HepG2 (cell line): Measurements from ENCODE around the gene HLA-G. TPM values are rescaled to one million over a fixed set of nuclear protein-coding genes. Genes with fewer than 3 reads are reported as not detected.

Experiments
- ATF7-NPFF ChIP-seq: sonication (generic); formaldehyde crosslinking; IDR thresholded peaks from 2 replicates; pipeline ENCODE4 v1.8.1; 2023; ENCODE audit warnings: mild to moderate bottlenecking, low read depth, missing genetic modification reagents, moderate library complexity
- CBX2 ChIP-seq, 2 experiments: fragments of 200-600 bp in 1 of 2; sonication (generic); formaldehyde crosslinking in 1 of 2; IDR thresholded peaks; 2 replicates each; pipeline versions ENCODE4 v1.7.0 to v1.8.1; 2018 to 2022; ENCODE audit warnings: low read depth in 2 of 2, low read length in 1 of 2, mild to moderate bottlenecking in 1 of 2, missing genetic modification reagents in 1 of 2
- CCAR2 ChIP-seq: fragments of 200-400 bp; formaldehyde crosslinking; optimal IDR thresholded peaks from 2 replicates; pipeline ENCODE3; 2018; ENCODE audit warnings: low read depth, mild to moderate bottlenecking, low read length, moderate library complexity
- CREB1 ChIP-seq, 2 experiments: fragments of 450-650 bp in 1 of 2; IDR thresholded peaks; 2 replicates each; pipeline ENCODE4 v1.6.1; 2016 to 2017; ENCODE audit warnings: control low read depth in 1 of 2, mild to moderate bottlenecking in 1 of 2, missing compliant biosample characterization in 1 of 2, missing genetic modification characterization in 1 of 2
- HIVEP1 ChIP-seq: sonication (generic); formaldehyde crosslinking; IDR thresholded peaks from 2 replicates; pipeline ENCODE4 v1.4.0; 2020; ENCODE audit warnings: mild to moderate bottlenecking, missing genetic modification reagents
- HMGA1 ChIP-seq: sonication (generic); formaldehyde crosslinking; conservative IDR thresholded peaks from 2 replicates; pipeline ENCODE4 v1.4.0; 2020; ENCODE audit warnings: missing genetic modification reagents
- KDM2A ChIP-seq: sonication (generic); formaldehyde crosslinking; IDR thresholded peaks from 2 replicates; pipeline ENCODE4 v1.4.0; 2020; ENCODE audit warnings: low read depth, missing genetic modification reagents, borderline replicate concordance
- KMT2B ChIP-seq: IDR thresholded peaks from 2 replicates; pipeline ENCODE4 v1.6.1; 2016; ENCODE audit warnings: missing genetic modification reagents, missing compliant biosample characterization
- MBD4 ChIP-seq: IDR thresholded peaks from 2 replicates; pipeline ENCODE4 v1.6.1; 2012; ENCODE audit warnings: low read length, inconsistent platforms, borderline replicate concordance
- NR2C2 ChIP-seq: sonication (generic); formaldehyde crosslinking; IDR thresholded peaks from 2 replicates; pipeline ENCODE4 v1.4.0; 2020; ENCODE audit warnings: missing genetic modification reagents, mild to moderate bottlenecking, moderate library complexity, borderline replicate concordance
- PHF21A ChIP-seq: sonication (generic); formaldehyde crosslinking; IDR thresholded peaks from 2 replicates; pipeline ENCODE4 v1.5.0; 2020; ENCODE audit warnings: mild to moderate bottlenecking, missing genetic modification reagents
- POLR2A ChIP-seq, 2 experiments: IDR thresholded peaks; 2 replicates each; pipeline ENCODE4 v1.6.1; 2011; ENCODE audit warnings: low read depth in 2 of 2, low read length in 2 of 2, mild to moderate bottlenecking in 1 of 2, moderate library complexity in 1 of 2; ENCODE audit not compliant: insufficient read depth in 1 of 2
- RBAK ChIP-seq: sonication (generic); formaldehyde crosslinking; IDR thresholded peaks from 2 replicates; pipeline ENCODE4 v1.5.1; 2020; ENCODE audit warnings: mild to moderate bottlenecking, missing genetic modification reagents
- SALL1 ChIP-seq: sonication (generic); formaldehyde crosslinking; IDR thresholded peaks from 2 replicates; pipeline ENCODE4 v1.8.0; 2022; ENCODE audit warnings: mild to moderate bottlenecking, missing genetic modification reagents
- TEF ChIP-seq: sonication (generic); formaldehyde crosslinking; IDR thresholded peaks from 2 replicates; pipeline ENCODE4 v1.5.0; 2020; ENCODE audit warnings: missing genetic modification reagents
- ZNF143 ChIP-seq: sonication (generic); formaldehyde crosslinking; IDR thresholded peaks from 2 replicates; pipeline ENCODE4 v1.4.0; 2020; ENCODE audit warnings: missing genetic modification reagents
- ZNF232 ChIP-seq: sonication (generic); formaldehyde crosslinking; IDR thresholded peaks from 2 replicates; pipeline ENCODE4 v1.4.0; 2020; ENCODE audit warnings: missing genetic modification reagents, borderline replicate concordance
- ZNF749 ChIP-seq: sonication (generic); formaldehyde crosslinking; IDR thresholded peaks from 2 replicates; pipeline ENCODE4 v1.8.0; 2022; ENCODE audit warnings: mild to moderate bottlenecking, missing genetic modification reagents, moderate library complexity, borderline replicate concordance
- polyA plus RNA-seq, 8 experiments: library from polyadenylated mRNA; depleted of rRNA in 3 of 8; stranded (reverse) in 7 of 8; unstranded in 1 of 8; fragments of >200 nt; fragmentation: Illumina TruSeq in 4 of 8; extraction: Trizol in 4 of 8; gene quantifications; 2 replicates each; pipeline versions ENCODE4 v1.2.1 to v1.2.3, GENCODE V29; 2011 to 2016; ENCODE audit warnings: low read depth in 4 of 8, missing spikeins in 1 of 8, mixed read lengths in 1 of 8; ENCODE audit not compliant: insufficient read depth in 1 of 8
- total RNA-seq, 5 experiments: library from RNA; depleted of rRNA; stranded (reverse); fragments of >200 nt; fragmentation: Illumina TruSeq; extraction: Trizol; gene quantifications; 2 replicates each; pipeline ENCODE4 v1.2.3, GENCODE V29; 2016; ENCODE audit warnings: low read depth in 1 of 5
- TF ChIP-seq, protein P1 (sequence below): sonication (generic); formaldehyde crosslinking; IDR thresholded peaks from 2 replicates; pipeline ENCODE4 v1.4.0; 2020; ENCODE audit warnings: missing genetic modification reagents, borderline replicate concordance
- TF ChIP-seq, protein P2 (sequence below): sonication (generic); formaldehyde crosslinking; IDR thresholded peaks from 2 replicates; pipeline ENCODE4 v1.8.0; 2022; ENCODE audit warnings: mild to moderate bottlenecking, missing genetic modification reagents, moderate library complexity
- TF ChIP-seq, protein P3 (sequence below): sonication (generic); formaldehyde crosslinking; IDR thresholded peaks from 2 replicates; pipeline ENCODE4 v1.4.0; 2020; ENCODE audit warnings: missing genetic modification reagents

Gene HLA-G
- total and polyA plus RNA-seq, 2 of the 13 experiments (the other 11 are each of a cell fraction or from before 2014, with no cell fraction given), result 0.29 to 0.30 TPM

GRCh38 chr6:29847871-29848630, 20.4 kb downstream of the HLA-G start (continued):
- 0 out of 2 replicates have a peak, but pooled peaks have one; percentile 59 for TF ChIP-seq ATF7-NPFF (CRISPR knock-in tag)
- peak; percentile 66; the same call in 1 of the 2 replicates for TF ChIP-seq SALL1
- no peak for TF ChIP-seq NR2C2
- no peak for TF ChIP-seq PHF21A (CRISPR knock-in tag)
- no peak for TF ChIP-seq HIVEP1
- TF ChIP-seq CBX2 (IDR thresholded peaks at IDR 0.05; ENCODE audit: low read depth, low read length), result no peak
- peak; percentile 53; the same call in 1 of the 2 replicates for TF ChIP-seq CBX2 (CRISPR knock-in tag; IDR thresholded peaks at IDR 0.05; ENCODE audit: low read depth)
- TF ChIP-seq, protein P1, sequence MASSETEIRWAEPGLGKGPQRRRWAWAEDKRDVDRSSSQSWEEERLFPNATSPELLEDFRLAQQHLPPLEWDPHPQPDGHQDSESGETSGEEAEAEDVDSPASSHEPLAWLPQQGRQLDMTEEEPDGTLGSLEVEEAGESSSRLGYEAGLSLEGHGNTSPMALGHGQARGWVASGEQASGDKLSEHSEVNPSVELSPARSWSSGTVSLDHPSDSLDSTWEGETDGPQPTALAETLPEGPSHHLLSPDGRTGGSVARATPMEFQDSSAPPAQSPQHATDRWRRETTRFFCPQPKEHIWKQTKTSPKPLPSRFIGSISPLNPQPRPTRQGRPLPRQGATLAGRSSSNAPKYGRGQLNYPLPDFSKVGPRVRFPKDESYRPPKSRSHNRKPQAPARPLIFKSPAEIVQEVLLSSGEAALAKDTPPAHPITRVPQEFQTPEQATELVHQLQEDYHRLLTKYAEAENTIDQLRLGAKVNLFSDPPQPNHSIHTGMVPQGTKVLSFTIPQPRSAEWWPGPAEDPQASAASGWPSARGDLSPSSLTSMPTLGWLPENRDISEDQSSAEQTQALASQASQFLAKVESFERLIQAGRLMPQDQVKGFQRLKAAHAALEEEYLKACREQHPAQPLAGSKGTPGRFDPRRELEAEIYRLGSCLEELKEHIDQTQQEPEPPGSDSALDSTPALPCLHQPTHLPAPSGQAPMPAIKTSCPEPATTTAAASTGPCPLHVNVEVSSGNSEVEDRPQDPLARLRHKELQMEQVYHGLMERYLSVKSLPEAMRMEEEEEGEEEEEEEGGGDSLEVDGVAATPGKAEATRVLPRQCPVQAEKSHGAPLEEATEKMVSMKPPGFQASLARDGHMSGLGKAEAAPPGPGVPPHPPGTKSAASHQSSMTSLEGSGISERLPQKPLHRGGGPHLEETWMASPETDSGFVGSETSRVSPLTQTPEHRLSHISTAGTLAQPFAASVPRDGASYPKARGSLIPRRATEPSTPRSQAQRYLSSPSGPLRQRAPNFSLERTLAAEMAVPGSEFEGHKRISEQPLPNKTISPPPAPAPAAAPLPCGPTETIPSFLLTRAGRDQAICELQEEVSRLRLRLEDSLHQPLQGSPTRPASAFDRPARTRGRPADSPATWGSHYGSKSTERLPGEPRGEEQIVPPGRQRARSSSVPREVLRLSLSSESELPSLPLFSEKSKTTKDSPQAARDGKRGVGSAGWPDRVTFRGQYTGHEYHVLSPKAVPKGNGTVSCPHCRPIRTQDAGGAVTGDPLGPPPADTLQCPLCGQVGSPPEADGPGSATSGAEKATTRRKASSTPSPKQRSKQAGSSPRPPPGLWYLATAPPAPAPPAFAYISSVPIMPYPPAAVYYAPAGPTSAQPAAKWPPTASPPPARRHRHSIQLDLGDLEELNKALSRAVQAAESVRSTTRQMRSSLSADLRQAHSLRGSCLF (CRISPR knock-in tag), result no peak
- no peak for TF ChIP-seq KMT2B (CRISPR knock-in tag)
- TF ChIP-seq ZNF143 (CRISPR knock-in tag), result peak; percentile 30; the same call in 1 of the 2 replicates
- no peak for TF ChIP-seq MBD4
- TF ChIP-seq ZNF749, result no peak
- TF ChIP-seq ZNF232 (CRISPR knock-in tag), result peak; percentile 59; the same call in 1 of the 2 replicates
- TF ChIP-seq CCAR2, result no peak
- TF ChIP-seq HMGA1 (CRISPR knock-in tag), result no peak
- TF ChIP-seq, protein P2, sequence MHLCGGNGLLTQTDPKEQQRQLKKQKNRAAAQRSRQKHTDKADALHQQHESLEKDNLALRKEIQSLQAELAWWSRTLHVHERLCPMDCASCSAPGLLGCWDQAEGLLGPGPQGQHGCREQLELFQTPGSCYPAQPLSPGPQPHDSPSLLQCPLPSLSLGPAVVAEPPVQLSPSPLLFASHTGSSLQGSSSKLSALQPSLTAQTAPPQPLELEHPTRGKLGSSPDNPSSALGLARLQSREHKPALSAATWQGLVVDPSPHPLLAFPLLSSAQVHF (CRISPR knock-in tag), result no peak
- peak; percentile 72 for TF ChIP-seq KDM2A (CRISPR knock-in tag)
- TF ChIP-seq POLR2A (IDR thresholded peaks at IDR 0.05; ENCODE audit: insufficient read depth in 1 of 2, low read depth in 2 of 2, low read length in 2 of 2), result no peak
- no peak for TF ChIP-seq CREB1 (IDR thresholded peaks at IDR 0.05)
- no peak for TF ChIP-seq CREB1 (CRISPR knock-in tag; IDR thresholded peaks at IDR 0.05)
- TF ChIP-seq RBAK (CRISPR knock-in tag), result no peak
- TF ChIP-seq, protein P3, sequence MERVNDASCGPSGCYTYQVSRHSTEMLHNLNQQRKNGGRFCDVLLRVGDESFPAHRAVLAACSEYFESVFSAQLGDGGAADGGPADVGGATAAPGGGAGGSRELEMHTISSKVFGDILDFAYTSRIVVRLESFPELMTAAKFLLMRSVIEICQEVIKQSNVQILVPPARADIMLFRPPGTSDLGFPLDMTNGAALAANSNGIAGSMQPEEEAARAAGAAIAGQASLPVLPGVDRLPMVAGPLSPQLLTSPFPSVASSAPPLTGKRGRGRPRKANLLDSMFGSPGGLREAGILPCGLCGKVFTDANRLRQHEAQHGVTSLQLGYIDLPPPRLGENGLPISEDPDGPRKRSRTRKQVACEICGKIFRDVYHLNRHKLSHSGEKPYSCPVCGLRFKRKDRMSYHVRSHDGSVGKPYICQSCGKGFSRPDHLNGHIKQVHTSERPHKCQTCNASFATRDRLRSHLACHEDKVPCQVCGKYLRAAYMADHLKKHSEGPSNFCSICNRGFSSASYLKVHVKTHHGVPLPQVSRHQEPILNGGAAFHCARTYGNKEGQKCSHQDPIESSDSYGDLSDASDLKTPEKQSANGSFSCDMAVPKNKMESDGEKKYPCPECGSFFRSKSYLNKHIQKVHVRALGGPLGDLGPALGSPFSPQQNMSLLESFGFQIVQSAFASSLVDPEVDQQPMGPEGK (CRISPR knock-in tag), result peak; percentile 48; the same call in 1 of the 2 replicates
- TF ChIP-seq TEF (CRISPR knock-in tag), result no peak
